Diencephalon (tissue), 1 donor: ENCODE measurements around the gene DNAJC7. TPM values are rescaled to one million over a fixed set of nuclear protein-coding genes. Genes with fewer than 3 reads are reported as not detected.

Experiments
- total RNA-seq: library from RNA; depleted of rRNA; stranded (reverse); fragments of >200 nt; gene quantifications from one replicate; pipeline ENCODE4 v1.2.3, GENCODE V29; 2014

The DNAJC7 gene
- total RNA-seq, result 90.0 TPM

DNA sequence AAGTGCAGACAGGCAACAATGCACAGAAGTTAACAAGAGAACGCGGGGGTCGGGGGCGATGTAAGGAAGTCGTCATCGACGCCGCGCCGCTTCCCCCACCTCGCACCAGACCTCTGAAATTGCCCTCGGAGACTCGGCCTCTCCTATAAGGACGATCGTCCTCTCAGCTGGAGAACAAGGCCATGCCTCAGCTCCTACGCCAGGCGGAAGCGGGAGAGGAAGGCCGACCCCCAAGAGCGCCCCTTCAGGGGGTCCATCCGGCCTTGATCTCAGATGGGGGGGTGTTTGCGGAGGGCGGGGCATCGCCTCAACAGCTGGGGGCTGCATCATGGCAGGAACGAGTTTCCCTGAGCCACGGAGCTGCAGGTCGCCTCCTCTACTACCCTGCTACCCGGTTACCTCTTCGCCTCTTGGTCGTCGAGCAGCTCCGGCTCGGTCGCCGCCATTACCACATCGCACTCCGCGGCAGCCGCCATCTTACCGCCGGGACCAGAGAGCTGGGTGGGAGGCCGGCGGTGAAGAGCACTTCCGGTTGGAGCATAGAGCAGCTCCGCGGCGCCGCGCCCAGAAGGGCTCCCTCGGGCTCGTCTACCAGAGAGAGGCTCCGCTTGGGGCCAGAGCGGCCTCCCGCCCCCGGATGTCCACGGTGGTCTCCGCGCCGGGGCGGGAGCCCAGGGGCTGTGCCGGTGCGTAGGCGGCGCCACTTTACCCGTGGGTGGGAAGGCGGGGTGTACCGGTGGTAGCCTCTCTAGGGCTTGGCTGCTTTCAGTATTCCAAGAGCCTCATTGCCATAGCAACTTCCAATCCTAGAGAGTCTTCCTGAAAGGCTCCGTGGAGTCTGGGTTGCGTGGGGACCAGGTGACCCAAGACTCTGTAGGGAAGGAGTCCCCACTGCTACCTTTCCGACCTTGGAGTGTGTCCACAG, at the start of gene DNAJC7:
DNAJC7 (minus strand) TSS at position 499 of the 925 bp plus-strand sequence; CDS start at position 476, 23 bp downstream.

GRCh38 chr17:42050393-42051012, 33.3 kb upstream of the DNAJC7 start, which contains the start of gene C17orf113:
Gene C17orf113, minus strand, starts transcription at chr17:42050601. Its CDS starts 7,225 bp downstream, at chr17:42043376.

DNA sequence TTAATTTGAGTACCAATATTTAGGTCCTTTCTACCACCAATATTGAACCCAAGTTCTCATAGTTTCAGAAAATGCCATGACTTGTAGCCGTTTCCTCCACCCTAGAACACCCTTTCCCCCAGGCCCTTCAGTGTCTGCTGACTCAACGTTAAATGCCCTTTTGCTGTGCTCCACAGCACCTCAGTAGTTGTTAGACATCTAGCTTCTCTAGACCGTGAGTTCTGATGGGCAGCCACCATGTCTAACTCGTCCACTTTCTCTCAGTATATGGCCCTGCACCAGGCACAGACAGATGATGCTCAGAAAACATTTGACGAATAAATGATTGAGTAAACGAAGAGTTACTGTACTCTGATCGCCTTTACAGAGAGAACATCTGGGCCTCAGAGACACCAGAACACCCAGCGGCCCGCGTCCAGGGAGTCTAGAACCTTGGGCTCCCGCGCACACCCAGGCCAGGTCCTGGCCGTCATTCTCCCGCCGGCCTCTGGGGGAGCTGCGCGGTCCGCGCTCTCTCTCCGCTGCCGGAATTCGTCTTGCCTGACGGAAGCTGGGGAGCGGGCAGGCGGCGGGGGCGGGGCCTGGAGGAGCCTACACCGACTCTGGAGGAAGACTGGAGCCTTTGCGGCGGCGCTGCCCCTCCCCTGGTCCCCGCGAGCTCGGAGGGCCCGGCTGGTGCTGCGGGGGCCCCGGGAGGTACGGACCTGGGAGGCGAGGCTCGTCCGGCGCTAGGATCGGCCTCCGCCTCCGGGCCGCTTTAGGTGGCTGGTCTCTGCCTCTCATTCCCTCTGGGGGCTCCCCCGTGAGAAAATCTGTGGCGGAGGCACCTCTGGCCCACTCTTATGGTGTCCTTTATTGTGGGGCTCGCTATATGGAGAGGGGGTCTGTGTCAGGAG, 2.5 kb upstream of the DNAJC7 start, which contains the start of gene NKIRAS2:
NKIRAS2 (plus strand) TSS at position 582 of the 896 bp plus-strand sequence. CDS start 1,488 bp downstream, outside the sequence.

DNA sequence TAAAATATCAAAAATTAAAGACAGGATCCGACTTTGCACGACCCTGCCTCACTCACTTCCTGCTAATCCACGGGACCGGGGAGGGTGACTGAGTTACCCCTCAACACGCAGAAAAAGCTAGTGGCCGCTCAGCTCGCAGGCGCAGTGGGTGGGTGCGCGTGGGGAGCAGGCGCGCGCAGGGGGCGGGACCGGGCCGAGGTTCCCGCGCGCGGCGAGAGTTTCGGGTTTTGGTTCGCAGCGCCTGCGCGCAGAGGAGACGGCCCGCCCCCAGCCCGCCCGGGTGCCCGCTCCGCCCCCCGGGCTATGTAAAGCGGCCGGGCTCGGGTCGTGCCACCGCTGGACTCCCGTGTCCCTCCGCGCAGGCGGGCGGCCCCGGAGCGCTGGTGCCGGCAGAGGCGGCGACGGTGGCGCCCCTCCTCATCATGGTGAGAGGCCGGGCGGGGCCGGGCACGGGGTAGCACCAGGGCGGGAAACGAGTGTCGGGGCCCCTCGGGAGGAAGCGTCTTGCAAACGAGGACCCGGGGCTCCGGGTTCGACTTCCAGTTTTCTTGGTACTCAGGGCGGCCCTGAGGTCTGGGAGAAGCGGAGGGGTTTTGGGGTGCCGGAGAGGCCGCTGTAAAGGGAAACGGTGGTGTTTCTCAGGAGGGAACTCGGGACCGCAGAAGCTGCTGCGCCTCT, 50.6 kb downstream of the DNAJC7 start, which contains the start of gene CNP:
CNP (plus strand) TSS at position 333 of the 678 bp plus-strand sequence; CDS start at position 423, 90 bp downstream.

GRCh38 chr17:41930009-41930832, 87.0 kb downstream of the DNAJC7 start, which contains the start of gene ODAD4:
Gene ODAD4, plus strand, starts transcription at chr17:41930617. Its CDS starts 107 bp downstream, at chr17:41930724.

Other genes starting within 250 kb of the DNAJC7 start
- gene JUP, start 230.7 kb downstream of the DNAJC7 start, total RNA-seq, result 29.8 TPM
- gene P3H4, start 205.5 kb downstream of the DNAJC7 start, total RNA-seq, result 19.8 TPM
- 18.2 TPM for gene FKBP10, start 204.4 kb downstream of the DNAJC7 start, total RNA-seq
- 145 TPM for gene NT5C3B, start 181.2 kb downstream of the DNAJC7 start, total RNA-seq
- gene KLHL10, start 179.6 kb downstream of the DNAJC7 start, total RNA-seq, result not detected
- 76.6 TPM for gene KLHL11, start 152.0 kb downstream of the DNAJC7 start, total RNA-seq
- gene ACLY, start 98.5 kb downstream of the DNAJC7 start, total RNA-seq, result 171 TPM
- gene ODAD4, start 86.8 kb downstream of the DNAJC7 start, total RNA-seq, result 6.5 TPM
- 78.4 TPM for gene CNP, start 50.6 kb downstream of the DNAJC7 start, total RNA-seq
- 48.9 TPM for gene NKIRAS2, start 2.7 kb upstream of the DNAJC7 start, total RNA-seq
- gene C17orf113, start 33.2 kb upstream of the DNAJC7 start, total RNA-seq, result 4.2 TPM
- 1.8 TPM for gene ZNF385C, start 81.0 kb upstream of the DNAJC7 start, total RNA-seq
- gene DHX58, start 95.3 kb upstream of the DNAJC7 start, total RNA-seq, result 3.0 TPM
- 18.7 TPM for gene KAT2A, start 103.9 kb upstream of the DNAJC7 start, total RNA-seq
- gene HSPB9, start 105.4 kb upstream of the DNAJC7 start, total RNA-seq, result 0.23 TPM
- 64.8 TPM for gene RAB5C, start 137.6 kb upstream of the DNAJC7 start, total RNA-seq
- 1.8 TPM for gene KCNH4, start 163.7 kb upstream of the DNAJC7 start, total RNA-seq
- gene HCRT, start 168.0 kb upstream of the DNAJC7 start, total RNA-seq, result 1.6 TPM
- gene GHDC, start 177.1 kb upstream of the DNAJC7 start, total RNA-seq, result 5.1 TPM